Smooth muscle cell (in vitro differentiated cells): ENCODE results near the gene YIF1A. TPM values are rescaled to one million over a fixed set of nuclear protein-coding genes. Genes with fewer than 3 reads are reported as not detected.

ENCODE experiments used
- DNase-seq: peaks from one replicate; lab custom pipeline; 2025; ENCODE audit not compliant: unreplicated experiment; lab: John Stamatoyannopoulos, UW
- H2AFZ ChIP-seq: fragments of 200-600 bp; sonication (generic); 2 replicates; pipeline ENCODE4 v1.6.0; 2016; ENCODE audit warnings: antibody characterized with exemption, low read depth, mild to moderate bottlenecking
- H3F3A ChIP-seq: fragments of 200-600 bp; sonication (generic); 2 replicates; pipeline ENCODE4 v1.6.0; 2017; ENCODE audit warnings: antibody characterized with exemption, low read depth
- H3K27ac ChIP-seq: fragments of 200-600 bp; sonication (generic); 2 replicates; pipeline ENCODE4 v1.5.1; 2016; ENCODE audit warnings: low read depth, mild to moderate bottlenecking
- H3K27me3 ChIP-seq: fragments of 200-600 bp; sonication (generic); 2 replicates; pipeline ENCODE4 v1.6.1; 2016; ENCODE audit warnings: low read depth, mild to moderate bottlenecking
- H3K36me3 ChIP-seq: fragments of 200-600 bp; sonication (generic); 2 replicates; pipeline ENCODE4 v1.5.1; 2016; ENCODE audit warnings: low read depth
- H3K4me1 ChIP-seq: fragments of 200-600 bp; sonication (generic); 2 replicates; pipeline ENCODE4 v1.5.1; 2016; ENCODE audit warnings: low read depth
- H3K4me2 ChIP-seq: fragments of 200-600 bp; sonication (generic); 2 replicates; pipeline ENCODE4 v1.6.0; 2016; ENCODE audit warnings: mild to moderate bottlenecking
- H3K4me3 ChIP-seq: fragments of 200-600 bp; sonication (generic); 2 replicates; pipeline ENCODE4 v1.5.1; 2016; ENCODE audit warnings: mild to moderate bottlenecking
- H3K79me2 ChIP-seq: fragments of 200-600 bp; sonication (generic); 2 replicates; pipeline ENCODE4 v1.6.0; 2016; ENCODE audit warnings: low read depth, mild to moderate bottlenecking
- H3K9ac ChIP-seq: fragments of 200-600 bp; sonication (generic); 2 replicates; pipeline ENCODE4 v1.6.0; 2016; ENCODE audit warnings: low read depth
- H3K9me3 ChIP-seq: fragments of 200-600 bp; sonication (generic); replicated peaks from 2 replicates; pipeline ENCODE4 v1.5.1; 2016; ENCODE audit warnings: low read depth
- H4K20me1 ChIP-seq: fragments of 200-600 bp; sonication (generic); 2 replicates; pipeline ENCODE4 v1.6.0; 2016; ENCODE audit warnings: low read depth
- CTCF ChIP-seq: fragments of 200-600 bp; sonication (generic); IDR thresholded peaks from 2 replicates; pipeline ENCODE4 v1.5.1; 2017; ENCODE audit warnings: borderline replicate concordance, mild to moderate bottlenecking, antibody characterized with exemption; ENCODE audit not compliant: insufficient read depth, poor library complexity, severe bottlenecking
- WGBS: methylation state at CpG from one replicate; pipeline ENCODE4 v1.1.7; 2016; ENCODE audit warnings: low lambda C conversion rate; 5-methylcytosine and 5-hydroxymethylcytosine counted together
- polyA plus RNA-seq: library from polyadenylated mRNA; unstranded; fragments of >200 nt; fragmentation: Nextera tagmentation; extraction: Ambion mirVana; gene quantifications from 2 replicates; pipeline ENCODE4 v1.2.1, GENCODE V29; 2016
- total RNA-seq: library from RNA; depleted of rRNA; stranded (reverse); fragments of >200 nt; gene quantifications from 2 replicates; pipeline ENCODE4 v1.2.3, GENCODE V29; 2014

Gene YIF1A
- total and polyA plus RNA-seq, 2 experiments from 2014 or later, result 195 to 365 TPM

- H4K20me1 ChIP-seq, result peaks cover 4% of the 10 kb centered on the region
- no peak within 1 kb of the TSS for H2AFZ ChIP-seq
- H3F3A ChIP-seq, result peaks cover 32% of the 10 kb centered on the region
- no peaks in the 10 kb centered on the region for H3K27me3 ChIP-seq
- TF ChIP-seq CTCF, result no peak
- WGBS, result 20% methylated on average over 25 of the region's 29 CpGs
- peaks cover 43% of the 10 kb centered on the region for H3K4me1 ChIP-seq
- H3K9me3 ChIP-seq, result no peaks in the 10 kb centered on the region
- peak within 1 kb of the TSS; percentile 88 for H3K4me2 ChIP-seq
- peak within 1 kb of the TSS; percentile 47 for H3K4me3 ChIP-seq
- H3K79me2 ChIP-seq, result peaks cover 28% of the 10 kb centered on the region
- peak within 1 kb of the TSS; percentile 97 for H3K27ac ChIP-seq
- peak within 1 kb of the TSS; percentile 51 for H3K9ac ChIP-seq
- H3K36me3 ChIP-seq, result no peaks in the 10 kb centered on the region
- peak; percentile 72 for DNase-seq
Observed at GRCh38 chr11:66316849-66317251, 27.9 kb upstream of the YIF1A start, which contains the start of gene CD248. TSS of gene CD248 (minus strand) at chr11:66317044. CDS start at chr11:66317027, 17 bp downstream.

GRCh38 chr11:66315921-66316811 lies 27.2 kb upstream of the YIF1A start:
- peak overlapping the region; percentile 88 for H3K4me2 ChIP-seq
- H3K4me1 ChIP-seq, result peaks cover 43% of the 10 kb centered on the region
- TF ChIP-seq CTCF, result no peak
- H3K4me3 ChIP-seq, result peak overlapping the region; percentile 47
- H3K36me3 ChIP-seq, result no peaks in the 10 kb centered on the region
- peak overlapping the region; percentile 51 for H3K9ac ChIP-seq
- 80% methylated on average over 52 of the region's 52 CpGs for WGBS
- H3K27ac ChIP-seq, result peak overlapping the region; percentile 97
- no peak overlapping the region for H2AFZ ChIP-seq
- peaks cover 28% of the 10 kb centered on the region for H3K79me2 ChIP-seq
- no peaks in the 10 kb centered on the region for H3K27me3 ChIP-seq
- peaks cover 4% of the 10 kb centered on the region for H4K20me1 ChIP-seq
- peaks cover 36% of the 10 kb centered on the region for H3F3A ChIP-seq
- no peaks in the 10 kb centered on the region for H3K9me3 ChIP-seq
- DNase-seq, result no peak

- no peaks in the 10 kb centered on the region for H3K27me3 ChIP-seq
- H3K4me1 ChIP-seq, result peaks cover 43% of the 10 kb centered on the region
- WGBS, result 92% methylated on average over 10 of the region's 14 CpGs
- peak overlapping the region; percentile 47 for H3K4me3 ChIP-seq
- H3K36me3 ChIP-seq, result no peaks in the 10 kb centered on the region
- H3K9ac ChIP-seq, result no peak overlapping the region
- peaks cover 4% of the 10 kb centered on the region for H4K20me1 ChIP-seq
- H3K9me3 ChIP-seq, result no peaks in the 10 kb centered on the region
- DNase-seq, result no peak
- H2AFZ ChIP-seq, result no peak overlapping the region
- peak overlapping the region; percentile 88 for H3K4me2 ChIP-seq
- H3K27ac ChIP-seq, result peak overlapping the region; percentile 97
- H3F3A ChIP-seq, result peaks cover 40% of the 10 kb centered on the region
- no peak for TF ChIP-seq CTCF
- H3K79me2 ChIP-seq, result peaks cover 28% of the 10 kb centered on the region
Observed at GRCh38 chr11:66315498-66315885, 26.5 kb upstream of the YIF1A start.
